NCI-H748 treated with DMSO at 0.1 percent for 48 hours (cell line): ENCODE data around the gene OVCH1.
"Not testable (repeated sequence)": the region's sequence is repeated elsewhere in the genome, so short reads cannot be mapped to it uniquely, and the experiment has no call there.

ENCODE experiments used
- DNase-seq: peaks from one replicate; lab custom pipeline; 2025; lab: John Stamatoyannopoulos, UW

The OVCH1 gene

GRCh38 chr12:29403991-29404390, 93.5 kb downstream of the OVCH1 start:
- DNase-seq: no peak

GRCh38 chr12:29402437-29402836, 95.0 kb downstream of the OVCH1 start:
- DNase-seq: no peak

DNA sequence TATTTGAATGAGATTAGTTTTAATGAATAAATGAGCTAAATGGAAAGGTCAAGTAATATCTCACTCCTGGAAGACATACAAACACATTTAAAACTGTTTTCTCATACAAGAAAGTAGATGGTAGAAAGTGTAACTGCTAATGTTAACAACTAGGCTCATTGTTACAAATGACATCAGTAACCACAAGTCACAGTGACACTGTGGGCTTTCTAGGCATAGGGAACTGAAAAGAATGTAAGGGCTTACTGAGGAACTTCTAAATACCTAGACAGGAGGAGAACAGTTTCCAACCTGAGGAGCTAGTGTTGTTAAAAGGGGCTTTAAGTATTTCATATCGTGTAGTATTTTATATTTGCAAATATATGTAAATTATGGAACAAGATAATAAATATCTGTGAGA, 99.0 kb downstream of the OVCH1 start:
- DNase-seq: no peak

GRCh38 chr12:29396774-29397173, 100.7 kb downstream of the OVCH1 start:
- DNase-seq: no peak

DNA sequence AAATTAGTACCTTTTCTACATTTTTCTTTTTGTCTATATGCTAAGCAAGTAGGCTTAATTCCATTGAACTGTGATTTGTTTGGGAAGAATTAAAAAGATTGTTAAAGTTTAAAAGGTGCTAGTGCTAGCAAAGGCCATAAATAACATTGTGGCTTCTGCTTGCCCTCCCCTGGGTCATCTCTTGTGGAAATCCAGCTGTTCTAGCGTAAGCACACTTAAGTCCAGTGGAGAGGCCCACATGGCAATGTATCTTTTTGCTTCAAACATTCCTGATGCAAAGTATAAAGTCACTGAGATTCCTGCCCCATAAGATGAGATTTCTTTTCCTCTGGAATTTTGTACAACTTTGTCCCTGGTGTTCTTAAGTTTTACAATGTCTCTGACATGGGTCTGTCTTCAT, 102.1 kb downstream of the OVCH1 start:
- no peak for DNase-seq

GRCh38 chr12:29390419-29390818, 107.1 kb downstream of the OVCH1 start:
- DNase-seq: not testable (repeated sequence)

DNA sequence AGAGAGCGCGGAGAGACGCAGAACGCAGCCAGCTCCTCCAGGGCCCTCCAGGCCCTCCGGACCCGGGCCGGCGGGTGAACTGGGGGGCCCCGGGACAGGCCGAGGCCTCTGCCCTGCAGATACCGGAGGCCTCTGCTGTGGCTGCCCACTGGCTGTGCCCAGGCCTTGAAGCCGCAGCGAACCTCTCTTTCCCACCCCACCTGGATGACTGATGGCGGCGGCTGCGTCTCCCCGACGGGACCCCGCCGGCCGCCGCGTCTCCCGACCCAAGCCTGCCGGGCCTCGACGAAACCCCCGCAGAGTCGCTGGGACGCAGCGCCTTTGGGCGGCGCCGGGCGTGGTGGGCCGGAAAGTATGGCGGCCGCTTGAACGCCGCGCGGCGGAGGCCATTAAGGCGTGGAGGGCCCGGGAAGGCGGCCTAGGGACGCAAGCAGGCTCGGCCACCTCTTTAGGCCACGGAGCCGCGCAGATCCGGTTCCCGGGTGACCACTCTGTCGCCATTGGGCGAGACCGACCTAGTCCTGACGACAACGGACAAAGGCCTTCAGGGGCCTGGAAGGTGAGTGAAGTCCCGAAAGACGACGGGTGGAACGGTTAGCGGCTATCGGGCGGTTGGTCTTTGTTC, 108.1 kb downstream of the OVCH1 start:
- no peak for DNase-seq

DNA sequence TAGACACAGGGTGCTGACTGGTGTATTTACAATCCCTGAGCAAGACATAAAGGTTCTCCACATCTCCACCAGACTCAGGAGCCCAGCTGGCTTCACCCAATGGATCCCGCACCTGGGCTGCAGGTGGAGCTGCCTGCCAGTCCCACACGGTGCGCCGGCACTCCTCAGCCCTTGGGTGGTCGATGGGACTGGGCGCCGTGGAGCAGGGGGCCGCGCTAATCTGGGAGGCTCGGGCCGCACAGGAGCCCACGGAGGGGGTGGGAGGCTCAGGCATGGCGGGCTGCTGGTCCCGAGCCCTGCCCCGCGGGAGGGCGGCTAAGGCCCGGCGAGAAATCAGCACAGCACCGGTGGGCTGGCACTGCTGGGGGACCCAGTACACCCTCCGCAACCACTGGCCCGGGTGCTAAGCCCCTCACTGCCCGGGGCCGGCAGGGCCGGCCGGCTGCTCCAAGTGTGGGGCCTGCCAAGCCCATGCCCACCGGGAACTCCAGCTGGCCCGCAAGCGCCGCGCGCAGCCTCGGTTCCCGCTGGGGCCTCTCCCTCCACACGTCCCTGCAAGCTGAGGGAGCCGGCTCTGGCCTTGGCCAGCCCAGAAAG, 111.3 kb downstream of the OVCH1 start:
- DNase-seq: not testable (repeated sequence)

GRCh38 chr12:29385194-29385593, 112.3 kb downstream of the OVCH1 start:
- DNase-seq: not testable (repeated sequence)

- DNase-seq: no peak
These were observed 115.2 kb downstream of the OVCH1 start for GRCh38 chr12:29382251-29382650.

GRCh38 chr12:29380536-29381523, 116.7 kb downstream of the OVCH1 start, which contains the start of gene ERGIC2:
ERGIC2 (minus strand) TSS chr12:29381172; CDS start chr12:29371633, 9,539 bp downstream.
- DNase-seq: peak; percentile 96
